Osteocyte (in vitro differentiated cells): ENCODE measurements around the gene SERINC5. TPM values are rescaled to one million over a fixed set of nuclear protein-coding genes. Genes with fewer than 3 reads are reported as not detected.
"Not testable (repeated sequence)": the region's sequence is repeated elsewhere in the genome, so short reads cannot be mapped to it uniquely, and the experiment has no call there.

Experiments used
- DNase-seq: peaks from one replicate; pipeline ENCODE4 v3.0.0; 2021; ENCODE audit warnings: mixed read lengths; ENCODE audit not compliant: unreplicated experiment; ENCODE audit errors: extremely low spot score
- H3K27ac Mint-ChIP-seq: one replicate; pipeline ENCODE4 v1.8.0; 2021; ENCODE audit warnings: mild to moderate bottlenecking, mixed read lengths; ENCODE audit not compliant: unreplicated experiment
- H3K27me3 Mint-ChIP-seq: one replicate; pipeline ENCODE4 v1.8.0; 2021; ENCODE audit warnings: mixed read lengths; ENCODE audit not compliant: unreplicated experiment
- H3K36me3 Mint-ChIP-seq: one replicate; pipeline ENCODE4 v1.8.0; 2021; ENCODE audit warnings: mixed read lengths; ENCODE audit not compliant: unreplicated experiment
- H3K4me1 Mint-ChIP-seq: one replicate; pipeline ENCODE4 v1.8.0; 2021; ENCODE audit warnings: mixed read lengths; ENCODE audit not compliant: unreplicated experiment
- H3K4me3 Mint-ChIP-seq: one replicate; pipeline ENCODE4 v1.8.0; 2021; ENCODE audit warnings: mild to moderate bottlenecking, moderate library complexity, mixed read lengths; ENCODE audit not compliant: unreplicated experiment
- H3K9me3 Mint-ChIP-seq: one replicate; pipeline ENCODE4 v1.8.0; 2021; ENCODE audit warnings: mixed read lengths; ENCODE audit not compliant: unreplicated experiment
- CTCF ChIP-seq: fragments of 200-600 bp; sonication (generic); IDR thresholded peaks from 2 replicates; pipeline ENCODE4 v1.5.0; 2021; ENCODE audit warnings: antibody characterized with exemption, mild to moderate bottlenecking, moderate library complexity
- total RNA-seq: library from RNA; stranded (reverse); gene quantifications from 2 replicates; pipeline ENCODE4 v1.2.1, GENCODE V29; 2021

SERINC5 gene
- total RNA-seq, 1 donor from 2014 or later = 43.2 TPM

- Mint-ChIP-seq H3K27ac (no peak overlapping the region), H3K27me3 (no peaks in the 10 kb centered on the region), H3K9me3 (no peaks in the 10 kb centered on the region), H3K4me3 (no peak overlapping the region), H3K4me1 (peaks cover 35% of the 10 kb centered on the region), H3K36me3 (peaks cover 5% of the 10 kb centered on the region)
- no peak for DNase-seq
- TF ChIP-seq CTCF = no peak
Observed at GRCh38 chr5:80189201-80189600, 66.6 kb downstream of the SERINC5 start.

- Mint-ChIP-seq H3K36me3 (peaks cover 5% of the 10 kb centered on the region), H3K27me3 (no peaks in the 10 kb centered on the region), H3K4me3 (no peak overlapping the region), H3K9me3 (no peaks in the 10 kb centered on the region), H3K4me1 (peaks cover 25% of the 10 kb centered on the region), H3K27ac (no peak overlapping the region)
- no peak for DNase-seq
- TF ChIP-seq CTCF = no peak
Observed at GRCh38 chr5:80187421-80188090, 68.3 kb downstream of the SERINC5 start.

- H3K27ac Mint-ChIP-seq, H3K27me3 Mint-ChIP-seq, DNase-seq, H3K4me3 Mint-ChIP-seq, H3K9me3 Mint-ChIP-seq, H3K36me3 Mint-ChIP-seq: not testable (repeated sequence)
- H3K4me1 Mint-ChIP-seq = peaks cover 11% of the 10 kb centered on the region
Observed at GRCh38 chr5:80185535-80185934, 70.3 kb downstream of the SERINC5 start.

GRCh38 chr5:80185095-80185494 lies 70.8 kb downstream of the SERINC5 start:
- peaks cover 5% of the 10 kb centered on the region for H3K36me3 Mint-ChIP-seq
- DNase-seq = no peak
- H3K27me3 Mint-ChIP-seq = no peaks in the 10 kb centered on the region
- H3K9me3 Mint-ChIP-seq = no peaks in the 10 kb centered on the region
- H3K27ac Mint-ChIP-seq = no peak overlapping the region
- TF ChIP-seq CTCF = no peak
- H3K4me1 Mint-ChIP-seq = peaks cover 11% of the 10 kb centered on the region
- H3K4me3 Mint-ChIP-seq = no peak overlapping the region

- TF ChIP-seq CTCF = no peak
- H3K4me1 Mint-ChIP-seq = peaks cover 11% of the 10 kb centered on the region
- H3K27me3 Mint-ChIP-seq = no peaks in the 10 kb centered on the region
- H3K36me3 Mint-ChIP-seq = peaks cover 5% of the 10 kb centered on the region
- H3K27ac Mint-ChIP-seq = no peak overlapping the region
- H3K4me3 Mint-ChIP-seq = no peak overlapping the region
- no peaks in the 10 kb centered on the region for H3K9me3 Mint-ChIP-seq
- DNase-seq = no peak
Observed at GRCh38 chr5:80184235-80185023, 71.4 kb downstream of the SERINC5 start.

- H3K27ac Mint-ChIP-seq, H3K4me3 Mint-ChIP-seq, H3K36me3 Mint-ChIP-seq: not testable (repeated sequence)
Observed at GRCh38 chr5:80183728-80184234, 72.1 kb downstream of the SERINC5 start.

More at GRCh38 chr5:80183728-80184234, 72.1 kb downstream of the SERINC5 start:
- not testable (repeated sequence) for H3K27me3 Mint-ChIP-seq, DNase-seq, H3K9me3 Mint-ChIP-seq
- H3K4me1 Mint-ChIP-seq = peaks cover 11% of the 10 kb centered on the region
